ENCODE measurements around the gene LRRC75A.
"Not testable (repeated sequence)": the region's sequence is repeated elsewhere in the genome, so short reads cannot be mapped to it uniquely, and the experiment has no call there.

The LRRC75A gene, protein sequence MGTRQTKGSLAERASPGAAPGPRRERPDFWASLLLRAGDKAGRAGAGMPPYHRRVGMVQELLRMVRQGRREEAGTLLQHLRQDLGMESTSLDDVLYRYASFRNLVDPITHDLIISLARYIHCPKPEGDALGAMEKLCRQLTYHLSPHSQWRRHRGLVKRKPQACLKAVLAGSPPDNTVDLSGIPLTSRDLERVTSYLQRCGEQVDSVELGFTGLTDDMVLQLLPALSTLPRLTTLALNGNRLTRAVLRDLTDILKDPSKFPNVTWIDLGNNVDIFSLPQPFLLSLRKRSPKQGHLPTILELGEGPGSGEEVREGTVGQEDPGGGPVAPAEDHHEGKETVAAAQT

GRCh38 chr17:16491703-16492612, at the start of gene LRRC75A:
TSS of gene LRRC75A (minus strand) at chr17:16492193. CDS start at chr17:16491990, 203 bp downstream.
- no peak for DNase-seq

GRCh38 chr17:16537130-16537458, 45.1 kb upstream of the LRRC75A start:
- no peak for DNase-seq

- DNase-seq, result no peak
These were observed 42.2 kb upstream of the LRRC75A start for GRCh38 chr17:16534236-16534635.

DNA sequence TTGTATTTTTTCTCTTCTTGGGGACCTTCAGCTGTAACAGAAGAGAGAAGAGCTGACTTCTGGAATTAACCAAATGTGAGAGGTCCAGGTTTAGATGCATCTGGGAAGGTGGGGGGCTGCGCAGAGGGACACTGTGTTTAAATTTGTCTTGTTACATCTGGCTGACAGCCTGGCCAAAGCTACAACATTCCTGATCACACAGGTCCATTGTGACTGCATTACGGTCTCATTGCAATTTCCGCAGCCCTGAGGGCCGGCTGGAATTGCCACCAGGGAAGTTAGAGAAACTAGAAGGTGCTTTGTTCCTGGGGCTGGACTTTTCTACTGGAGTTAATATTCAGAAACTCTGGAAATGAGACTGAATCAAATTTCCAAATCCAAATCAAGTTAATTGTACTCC, 37.9 kb upstream of the LRRC75A start:
- no peak for DNase-seq

GRCh38 chr17:16527298-16527697, 35.3 kb upstream of the LRRC75A start:
- no peak for DNase-seq

GRCh38 chr17:16525556-16525955, 33.6 kb upstream of the LRRC75A start:
- DNase-seq, result not testable (repeated sequence)

GRCh38 chr17:16521070-16521727, 29.2 kb upstream of the LRRC75A start:
- DNase-seq, result peak; percentile 44

- DNase-seq, result no peak
These were observed 27.0 kb upstream of the LRRC75A start for GRCh38 chr17:16519021-16519420.

DNA sequence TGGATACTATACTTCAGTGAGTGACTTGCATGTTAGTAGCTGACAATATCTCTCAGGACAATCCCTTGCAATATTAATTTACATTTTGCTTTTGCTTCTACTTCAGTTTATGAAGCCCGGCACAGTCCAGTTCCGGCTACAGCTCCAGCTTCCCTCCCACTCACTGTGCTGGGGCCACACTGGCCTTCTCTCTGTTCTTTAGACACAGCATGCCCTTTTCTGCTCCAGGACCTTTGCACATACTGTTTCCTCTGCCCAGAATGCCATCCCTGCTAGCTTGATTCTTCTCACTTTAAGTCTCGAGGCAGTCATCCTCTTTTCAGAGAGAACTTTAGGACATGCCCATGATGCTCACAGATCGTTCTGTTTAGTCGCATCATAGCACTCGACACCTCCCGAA, 25.5 kb upstream of the LRRC75A start:
- no peak for DNase-seq

DNA sequence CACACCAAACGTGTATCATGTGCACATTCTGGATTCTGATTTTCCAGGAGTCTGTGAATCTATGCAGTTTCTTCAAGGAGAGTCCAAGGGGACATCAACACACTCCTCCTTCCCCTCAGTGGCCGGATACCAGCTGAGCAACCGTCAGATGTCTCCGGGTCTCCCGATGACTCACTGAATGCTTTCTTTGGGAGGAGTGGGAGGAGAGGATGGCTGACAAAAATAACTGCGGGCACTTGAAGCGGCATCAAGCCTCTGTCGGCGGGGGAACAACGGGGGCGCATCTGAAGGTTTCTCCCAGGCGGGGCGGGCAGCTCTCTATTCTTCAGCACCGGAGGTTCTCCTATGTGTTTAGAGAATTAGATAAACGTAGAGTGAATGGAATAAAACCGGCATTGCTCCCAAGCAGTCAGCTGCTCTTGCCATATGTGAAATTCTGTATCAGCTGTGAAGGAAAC, 24.6 kb upstream of the LRRC75A start:
- no peak for DNase-seq

DNA sequence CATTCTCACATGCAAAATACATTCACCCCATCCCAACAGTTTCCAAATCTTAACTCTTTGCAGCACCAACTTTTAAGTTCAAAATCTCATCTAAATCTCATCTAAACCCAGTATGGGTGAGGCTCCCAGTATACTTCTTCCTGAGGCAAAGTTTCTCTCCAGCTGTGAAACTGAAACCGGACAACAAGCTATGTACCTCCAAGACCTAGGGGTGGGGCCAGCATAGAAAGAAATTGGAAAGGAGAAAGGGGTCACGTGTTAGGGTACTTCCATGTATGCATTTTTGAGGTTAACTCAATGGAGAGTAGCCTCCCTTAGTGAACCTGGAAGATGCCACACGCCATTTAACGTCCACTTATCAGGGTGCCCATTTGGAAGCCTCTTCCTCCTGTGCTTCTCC, 23.9 kb upstream of the LRRC75A start:
- DNase-seq, result no peak

- no peak for DNase-seq
These were observed 21.9 kb upstream of the LRRC75A start for GRCh38 chr17:16513873-16514272.

GRCh38 chr17:16512011-16512410, 20.0 kb upstream of the LRRC75A start:
- DNase-seq, result no peak

GRCh38 chr17:16511593-16511992, 19.6 kb upstream of the LRRC75A start:
- DNase-seq, result no peak

GRCh38 chr17:16507918-16508533, 16.0 kb upstream of the LRRC75A start:
- DNase-seq, result no peak

DNA sequence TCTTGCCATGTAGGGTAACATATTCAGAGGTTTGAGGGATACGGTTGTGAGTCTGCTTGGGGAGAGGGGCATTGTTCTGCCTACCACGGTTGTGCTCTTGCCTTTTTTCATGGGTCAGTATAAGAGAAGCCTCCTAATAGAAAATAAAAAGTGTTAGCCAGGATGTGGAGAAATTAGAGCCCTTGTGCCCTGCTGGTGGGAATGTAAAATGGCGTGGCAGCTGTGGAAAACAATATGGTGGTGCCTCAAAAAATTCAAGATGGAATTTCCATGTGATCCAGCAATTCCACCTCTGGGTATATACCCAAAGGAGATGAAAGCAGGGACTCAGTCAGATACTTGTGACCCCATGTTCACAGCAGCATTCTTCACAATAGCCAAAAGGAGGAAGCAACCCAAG, 14.2 kb upstream of the LRRC75A start:
- no peak for DNase-seq

DNA sequence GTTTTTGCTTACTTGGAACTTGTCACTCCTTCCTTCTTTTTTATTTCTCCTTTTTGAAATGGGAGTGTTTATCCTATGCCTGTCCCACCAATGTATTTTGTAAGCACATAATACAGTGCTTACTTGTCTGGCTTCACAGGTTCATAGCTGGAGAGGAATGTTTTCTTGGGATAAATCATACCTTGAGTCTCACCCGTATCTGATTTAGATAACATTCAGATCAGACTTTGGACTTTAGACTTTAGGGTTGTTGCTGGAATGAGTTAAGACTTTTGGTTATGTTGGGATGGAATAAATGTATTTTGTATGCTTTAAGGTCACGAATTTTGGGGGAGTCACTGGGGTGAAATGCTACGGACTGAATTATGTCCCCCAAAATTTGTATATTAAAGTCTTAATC, 13.0 kb upstream of the LRRC75A start:
- no peak for DNase-seq

DNA sequence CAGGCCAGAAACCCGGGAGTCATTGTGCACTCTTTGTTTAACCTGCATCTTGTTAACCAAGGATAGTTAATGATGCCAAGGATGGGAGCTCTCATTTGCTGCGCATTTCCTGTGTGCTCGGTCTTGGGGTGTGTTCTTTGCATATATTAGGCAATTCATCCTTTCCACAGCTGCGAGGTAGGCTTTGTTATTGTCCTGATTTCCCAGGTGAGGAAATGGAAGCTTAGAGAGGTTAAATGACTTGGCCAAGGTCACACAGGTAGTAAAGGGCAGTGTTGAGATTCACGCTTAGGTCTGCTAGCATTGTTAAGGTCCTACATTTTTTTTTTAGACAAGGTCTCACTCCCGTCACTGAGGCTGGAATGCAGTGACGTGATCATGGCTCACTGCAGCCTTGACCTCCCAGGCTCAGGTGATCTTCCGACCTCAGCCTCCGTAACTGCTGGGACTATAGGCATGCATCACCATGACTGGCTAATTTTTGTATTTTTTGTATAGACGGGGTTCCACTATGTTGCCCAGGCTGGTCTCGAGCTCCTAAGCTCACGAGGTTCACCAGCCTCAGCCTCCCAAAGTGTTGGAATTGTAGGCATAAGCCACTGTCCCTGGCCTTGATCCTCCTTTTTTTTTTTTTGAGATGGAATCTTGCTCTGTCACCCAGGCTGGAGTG, 5.0 kb upstream of the LRRC75A start:
- DNase-seq, result no peak

- DNase-seq, result no peak
These were observed 4.2 kb upstream of the LRRC75A start for GRCh38 chr17:16495980-16496819.

GRCh38 chr17:16495561-16495960, 3.6 kb upstream of the LRRC75A start:
- DNase-seq, result no peak

DNA sequence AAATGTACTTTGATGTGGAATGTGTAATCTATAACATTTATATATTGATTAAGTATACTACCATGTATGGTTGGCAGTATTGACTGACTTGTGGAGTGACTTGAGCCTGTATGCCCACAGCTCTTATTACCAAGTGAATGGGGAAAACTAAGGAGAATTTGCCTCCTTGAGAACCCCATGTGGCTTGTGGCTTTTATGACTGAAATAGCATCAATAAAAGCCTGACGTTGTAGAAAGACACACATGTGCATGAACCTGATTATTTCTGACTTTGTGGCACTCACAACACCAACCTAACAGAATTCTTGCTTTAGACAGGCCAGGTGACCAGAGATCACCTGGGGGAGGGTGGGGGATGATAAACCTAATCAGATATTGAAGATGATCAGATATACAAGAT, 2.1 kb upstream of the LRRC75A start:
- DNase-seq, result no peak
